ENCODE results near the gene EVPL.

- no peak for TF ChIP-seq POLR2A (IDR thresholded peaks at IDR 0.05)
- TF ChIP-seq CTCF (IDR thresholded peaks at IDR 0.05), result no peak
- TF ChIP-seq POLR2AphosphoS5 (IDR thresholded peaks at IDR 0.05), result no peak
Observed at GRCh38 chr17:76049836-76050537, 22.9 kb upstream of the EVPL start.
